Stimulated activated CD4-positive, alpha-beta T cell treated with anti-CD3 and anti-CD28 coated beads, Interleukin-1b, Interleukin-23, amount 100 ng/mL, for 48 hours (primary cell): ENCODE measurements around the gene FBXL2.

Experiments used
- DNase-seq: peaks from one replicate; pipeline ENCODE4 v3.0.0-alpha.2; 2020

FBXL2 gene, protein sequence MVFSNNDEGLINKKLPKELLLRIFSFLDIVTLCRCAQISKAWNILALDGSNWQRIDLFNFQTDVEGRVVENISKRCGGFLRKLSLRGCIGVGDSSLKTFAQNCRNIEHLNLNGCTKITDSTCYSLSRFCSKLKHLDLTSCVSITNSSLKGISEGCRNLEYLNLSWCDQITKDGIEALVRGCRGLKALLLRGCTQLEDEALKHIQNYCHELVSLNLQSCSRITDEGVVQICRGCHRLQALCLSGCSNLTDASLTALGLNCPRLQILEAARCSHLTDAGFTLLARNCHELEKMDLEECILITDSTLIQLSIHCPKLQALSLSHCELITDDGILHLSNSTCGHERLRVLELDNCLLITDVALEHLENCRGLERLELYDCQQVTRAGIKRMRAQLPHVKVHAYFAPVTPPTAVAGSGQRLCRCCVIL

DNA sequence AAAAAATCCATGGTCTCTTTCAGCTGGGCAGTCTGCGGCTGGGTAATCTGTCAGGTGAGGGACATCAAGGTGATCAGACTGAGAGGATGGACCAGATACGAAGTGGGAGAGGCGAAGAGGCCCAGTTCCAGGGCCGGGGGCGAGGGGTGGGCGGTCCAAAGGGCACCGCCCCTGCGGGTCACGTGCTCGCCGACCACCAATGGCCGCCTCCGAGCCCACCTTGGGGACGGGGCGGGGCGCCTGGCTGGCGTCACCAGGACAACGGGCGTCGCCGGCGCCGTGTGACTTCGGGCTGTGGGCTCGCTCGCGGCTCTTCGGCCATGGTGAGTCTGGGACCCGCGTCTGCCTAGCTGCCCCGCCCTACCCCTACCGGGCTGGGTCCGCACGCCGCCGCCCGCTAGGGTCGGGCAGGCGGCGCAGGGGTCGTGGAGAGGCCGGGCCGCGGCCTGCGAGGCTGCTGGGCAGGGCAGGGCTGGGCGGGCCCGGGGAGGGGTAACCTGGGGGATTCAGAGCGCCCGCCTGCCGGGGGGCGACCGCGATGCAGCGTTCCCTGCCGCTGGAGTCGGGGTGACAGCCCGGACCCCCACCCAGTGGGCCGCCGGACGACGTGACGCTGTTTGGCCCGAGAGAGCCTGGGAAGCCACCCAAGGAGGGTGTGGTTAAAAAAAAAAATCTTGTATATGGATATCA is at the start of gene FBXL2:
TSS of gene FBXL2 (plus strand) at position 250 of the 690 bp plus-strand sequence. CDS start at position 321, 71 bp downstream.
- DNase-seq: peak; percentile 30

DNA sequence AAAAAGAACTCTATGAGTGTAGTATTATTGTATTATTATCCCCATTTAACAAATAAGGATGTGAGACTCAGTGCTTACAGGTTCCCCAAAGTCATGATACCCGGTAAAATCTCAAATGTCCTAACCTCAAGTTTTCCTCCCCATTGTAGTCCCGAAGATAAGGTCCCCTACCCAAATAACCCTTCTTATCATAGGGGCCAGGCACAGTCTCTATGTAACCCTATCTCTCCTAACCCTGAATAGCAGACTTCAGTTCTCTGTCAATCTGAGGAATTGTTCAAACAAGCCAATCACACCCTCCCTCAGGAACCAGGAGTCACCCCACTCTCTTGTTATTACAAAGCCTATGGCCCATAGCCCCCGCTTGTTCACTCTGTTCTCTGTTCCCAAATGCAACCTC is 48.2 kb upstream of the FBXL2 start:
- no peak for DNase-seq

DNA sequence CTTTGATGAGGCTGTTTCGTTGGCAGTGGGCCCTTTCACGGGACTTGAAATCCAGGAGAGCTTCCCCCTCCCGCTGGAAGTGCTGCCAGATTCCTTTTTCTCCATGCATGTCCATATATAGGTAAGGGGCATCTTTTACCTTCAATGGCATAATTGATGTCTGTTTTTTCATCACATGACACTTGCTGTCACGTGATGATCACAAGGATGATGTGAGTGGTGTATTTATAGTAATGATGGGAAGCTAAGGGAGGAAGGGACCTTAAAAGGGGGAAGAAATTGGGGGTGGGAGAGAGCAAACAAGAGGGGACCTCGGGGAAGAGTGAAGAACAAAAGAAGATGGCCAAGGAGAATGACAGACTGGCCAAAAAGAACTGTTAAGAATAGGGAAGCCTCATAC is 47.3 kb upstream of the FBXL2 start:
- no peak for DNase-seq

DNA sequence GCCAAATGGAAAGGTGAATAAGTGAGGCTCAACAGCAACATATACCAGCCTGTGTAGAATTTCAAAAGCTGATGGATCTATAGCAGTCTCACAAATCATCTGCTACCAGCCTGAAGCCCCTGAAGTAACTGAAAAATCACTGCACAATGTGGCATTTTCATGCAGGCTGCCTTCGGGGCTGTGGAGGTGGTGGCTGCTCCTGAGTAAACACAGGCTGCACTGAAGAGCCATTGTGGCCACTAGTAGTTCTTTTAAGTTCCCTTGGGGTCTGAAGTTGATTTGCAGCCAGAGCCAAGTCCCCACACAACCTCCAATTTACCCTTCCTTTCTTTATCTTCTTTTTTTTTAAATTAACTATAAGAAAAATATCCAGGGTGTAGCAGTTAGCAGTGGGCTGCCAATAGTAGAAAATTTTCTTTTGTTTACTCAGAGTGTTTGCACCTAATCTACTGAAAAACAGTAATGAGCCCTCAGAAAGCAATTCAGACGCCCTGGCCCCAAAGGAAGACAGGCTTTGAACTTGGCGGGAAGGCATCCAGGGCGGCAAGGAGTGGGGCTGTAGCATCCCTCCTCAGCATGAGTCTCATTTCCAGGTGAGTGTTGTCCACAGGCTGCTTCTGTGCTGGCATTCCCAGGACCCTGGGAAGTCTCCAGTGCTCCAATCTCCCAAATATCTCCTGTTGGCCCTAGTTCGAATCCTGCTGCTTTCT is 45.3 kb upstream of the FBXL2 start:
- no peak for DNase-seq

DNA sequence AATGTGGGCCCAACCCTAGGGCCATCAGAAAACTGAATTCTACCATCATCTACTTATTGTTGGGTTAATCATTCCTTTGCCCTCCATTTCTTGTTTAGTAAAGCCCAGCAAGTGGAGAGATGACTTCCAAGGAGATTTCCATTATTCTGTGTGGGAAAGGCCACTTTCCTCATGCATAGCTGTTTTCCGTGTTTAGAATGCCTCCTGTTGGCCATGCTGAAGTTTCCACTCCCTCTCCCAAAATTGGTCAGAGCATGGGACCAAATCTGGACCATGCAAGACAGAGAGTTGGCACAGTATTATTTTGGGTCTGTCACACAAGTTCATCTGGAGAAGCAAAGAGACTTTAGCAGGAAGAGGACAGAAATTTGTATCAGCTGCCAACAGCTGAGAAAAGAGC is 43.4 kb upstream of the FBXL2 start:
- no peak for DNase-seq

DNA sequence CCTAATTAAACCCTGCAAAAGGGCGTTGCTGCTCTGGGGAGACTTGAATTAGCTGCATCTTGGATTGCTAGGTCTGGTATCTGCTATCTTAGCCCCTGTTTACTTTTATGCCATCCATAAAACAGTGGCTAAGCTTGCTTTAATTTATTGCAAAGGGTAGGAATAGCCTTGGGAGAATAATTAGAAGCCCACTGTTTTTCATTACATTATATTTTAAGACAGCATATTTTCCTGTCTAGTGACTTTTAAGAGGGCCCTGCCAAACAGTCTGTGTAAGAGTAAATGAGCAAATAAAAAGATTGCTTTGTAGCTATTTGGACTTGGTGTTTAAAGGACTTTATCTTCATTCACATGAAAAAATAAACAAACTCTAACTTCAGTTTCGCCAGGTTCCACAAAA is 41.2 kb upstream of the FBXL2 start:
- no peak for DNase-seq

DNA sequence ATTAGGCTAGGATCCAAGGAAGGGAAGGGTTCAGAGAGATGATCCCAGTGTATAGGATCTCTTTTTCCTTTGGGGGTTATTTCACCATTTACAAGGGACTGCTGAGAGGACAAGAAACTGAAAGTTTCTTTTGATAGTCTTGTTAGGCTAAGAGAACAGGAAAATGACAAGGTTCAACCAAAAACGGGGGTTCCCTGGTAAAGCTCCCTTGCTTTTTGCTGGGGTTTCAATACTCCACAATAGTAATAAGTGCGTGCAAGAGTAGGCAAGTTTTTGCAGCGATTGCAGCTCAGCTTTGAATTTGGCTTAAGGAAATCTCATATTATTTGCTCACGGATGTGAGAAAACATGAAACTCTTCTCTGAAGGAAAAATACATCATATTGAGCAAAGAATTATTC is 39.8 kb upstream of the FBXL2 start:
- DNase-seq: no peak

DNA sequence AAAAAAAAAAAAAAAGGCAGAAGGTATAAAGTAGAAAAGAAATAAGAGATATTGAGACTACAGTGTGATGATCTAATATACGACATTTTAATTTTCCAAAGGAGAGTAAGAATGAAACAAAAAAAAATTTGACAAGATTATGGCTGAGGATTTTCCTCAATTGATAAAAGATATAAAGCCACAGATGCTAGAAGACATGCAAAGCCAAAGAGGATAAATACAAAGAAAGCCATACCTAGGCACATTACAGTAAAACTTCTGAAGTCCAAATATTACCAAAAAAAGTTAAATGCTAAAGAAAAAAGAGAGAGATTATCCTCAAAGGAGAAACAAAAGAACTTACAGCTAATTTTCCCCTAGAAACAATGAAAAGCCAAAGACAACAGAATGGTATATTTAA is 38.3 kb upstream of the FBXL2 start:
- no peak for DNase-seq

DNA sequence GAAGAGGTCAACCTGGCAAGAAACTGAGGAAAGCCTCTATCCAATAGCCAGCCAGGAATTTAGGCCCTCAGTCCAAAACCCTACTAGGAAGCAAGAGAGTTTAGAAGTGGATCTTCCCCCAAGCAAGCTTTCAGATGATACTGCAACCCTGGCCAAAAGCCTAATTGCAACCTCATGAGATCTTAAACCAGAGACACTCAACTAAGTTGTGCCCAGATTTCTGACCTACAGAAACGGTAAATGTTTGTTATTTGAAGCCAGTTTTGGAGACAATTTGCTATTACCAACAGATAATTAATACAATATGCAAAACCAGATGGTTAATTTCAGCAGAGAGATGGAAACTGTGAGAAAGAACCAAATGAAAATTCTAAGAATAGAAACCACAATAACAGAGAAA is 37.0 kb upstream of the FBXL2 start:
- no peak for DNase-seq

DNA sequence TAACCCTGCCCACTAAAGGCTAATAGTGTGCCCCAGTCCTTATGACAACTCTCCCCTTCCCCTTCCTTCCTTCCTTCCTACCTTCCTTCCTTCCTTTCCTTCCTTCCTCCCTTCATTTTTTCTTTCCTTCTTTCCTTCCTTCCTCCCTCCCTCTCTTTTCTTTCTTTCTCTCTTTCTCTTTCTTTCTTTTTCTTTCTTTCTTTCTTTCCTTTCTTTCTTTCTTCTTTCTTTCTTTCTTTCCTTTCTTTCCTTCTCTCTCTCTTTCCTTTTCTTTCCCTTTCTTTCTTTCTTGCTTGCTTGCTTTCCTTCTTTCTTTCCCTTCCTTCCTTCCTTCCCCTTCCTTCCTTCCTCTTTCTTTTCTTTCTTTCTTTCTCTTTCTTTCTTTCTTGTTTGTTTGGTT is 30.5 kb upstream of the FBXL2 start:
- no peak for DNase-seq

DNA sequence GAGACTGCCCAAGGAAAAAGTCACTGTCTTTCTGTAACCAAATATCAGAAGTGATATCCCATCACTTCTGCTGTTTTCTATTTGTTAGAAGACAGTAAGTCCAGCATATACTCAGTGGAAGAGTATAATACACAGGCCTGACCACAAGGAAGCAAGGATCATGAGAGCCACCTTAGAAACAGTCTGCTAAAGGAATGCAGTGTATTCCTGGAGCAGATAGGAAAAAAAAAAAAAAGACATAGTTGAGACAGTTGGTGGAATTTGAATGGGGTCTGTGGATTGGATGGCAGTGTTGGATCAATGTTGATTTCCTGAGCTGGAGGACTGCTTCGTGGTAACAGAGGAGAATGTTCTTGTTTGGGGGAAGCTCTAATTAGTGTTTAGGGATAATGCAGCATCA is 26.5 kb upstream of the FBXL2 start:
- DNase-seq: no peak

DNA sequence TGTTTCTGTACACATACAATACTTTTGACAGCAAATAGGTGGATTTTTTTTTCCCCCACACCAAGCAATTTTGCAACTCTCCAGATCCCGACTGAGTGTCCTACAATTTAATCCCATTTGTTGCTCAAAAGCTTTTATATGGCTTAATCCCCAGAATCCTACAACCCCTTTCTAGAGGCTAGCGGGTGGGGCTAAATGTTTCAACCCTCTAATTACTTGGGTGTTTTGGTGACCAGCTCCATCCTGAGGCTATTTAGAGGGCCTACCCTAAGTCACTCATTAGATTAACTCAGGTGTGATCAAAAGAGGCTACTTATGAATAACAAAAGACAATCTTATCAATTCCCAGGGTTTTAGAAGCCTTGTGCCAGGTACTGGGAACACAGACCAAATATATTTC is 21.0 kb upstream of the FBXL2 start:
- DNase-seq: no peak

DNA sequence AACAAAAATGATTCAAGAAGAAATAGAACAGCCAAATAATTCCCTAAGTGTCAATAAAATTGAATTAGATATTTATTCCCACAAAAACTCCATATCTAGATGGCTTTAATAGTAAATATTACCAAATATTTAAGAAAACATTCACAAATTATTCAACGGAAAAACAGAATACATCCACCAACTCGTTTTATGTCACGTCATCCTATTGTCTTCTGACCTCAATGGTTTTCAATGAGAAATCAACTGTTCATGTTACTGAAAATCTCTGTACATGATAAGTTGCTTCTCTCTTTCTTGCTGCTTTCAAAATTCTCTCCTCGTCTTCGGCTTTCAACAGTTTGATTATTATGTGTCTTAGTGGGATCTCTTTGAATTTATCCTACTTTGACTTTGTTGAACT is 17.1 kb upstream of the FBXL2 start:
- DNase-seq: no peak

DNA sequence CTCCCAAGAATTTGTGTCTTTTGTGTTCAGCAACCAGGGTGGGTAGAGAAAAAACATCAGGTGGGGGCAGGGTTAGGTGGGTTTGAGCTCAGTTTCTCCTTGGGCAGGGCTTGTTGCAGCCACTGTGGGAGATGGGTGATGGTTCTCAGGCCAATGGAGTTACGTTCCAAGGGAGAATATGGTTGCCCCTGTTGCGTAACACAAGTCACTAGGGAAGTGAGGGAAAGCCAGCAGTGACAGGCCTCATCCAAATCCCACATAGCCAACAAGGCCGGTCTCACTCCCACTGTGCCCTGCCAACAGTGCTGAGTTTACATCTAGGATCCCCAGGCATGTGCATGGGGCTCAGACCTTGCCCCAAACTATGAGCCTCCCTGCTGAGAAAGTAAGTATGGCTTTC is 7.9 kb upstream of the FBXL2 start:
- DNase-seq: no peak

DNA sequence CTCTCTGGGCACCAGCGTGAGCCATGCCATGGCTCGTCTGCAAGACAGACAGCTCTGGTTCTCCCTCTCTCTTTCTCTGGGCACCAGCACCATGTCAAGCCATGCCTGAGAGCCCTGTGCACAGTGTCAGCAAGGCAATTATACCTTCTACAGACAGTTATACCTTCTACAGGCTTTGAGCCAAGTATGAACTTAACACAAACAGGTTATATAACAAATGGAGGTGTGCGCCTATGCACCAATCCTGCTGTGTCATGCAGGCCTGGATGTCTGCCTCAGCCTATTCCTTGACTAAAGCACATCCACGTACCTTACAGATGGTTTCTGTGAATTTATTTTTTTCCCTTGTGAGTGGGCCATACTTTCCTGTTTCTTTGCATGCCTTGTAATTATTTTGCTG is 5.9 kb upstream of the FBXL2 start:
- no peak for DNase-seq

DNA sequence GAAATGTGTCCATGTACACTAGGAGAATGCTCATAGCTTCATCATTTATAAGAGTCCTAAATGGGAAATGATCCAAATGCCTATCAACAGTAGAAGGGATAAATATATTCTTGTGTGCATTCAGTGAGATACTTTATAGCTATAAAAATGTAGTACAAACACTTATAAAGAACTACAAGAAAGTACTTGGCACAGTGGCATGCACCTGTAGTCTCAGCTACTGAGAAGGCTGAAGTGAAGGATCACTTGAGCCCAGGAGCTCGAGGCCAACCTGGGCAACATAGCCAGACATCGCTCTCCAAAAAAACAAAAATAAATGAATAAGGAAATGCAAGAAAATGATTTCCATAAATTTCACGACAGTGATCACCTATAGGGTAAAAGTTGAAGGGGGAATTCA is 3.6 kb upstream of the FBXL2 start:
- no peak for DNase-seq

DNA sequence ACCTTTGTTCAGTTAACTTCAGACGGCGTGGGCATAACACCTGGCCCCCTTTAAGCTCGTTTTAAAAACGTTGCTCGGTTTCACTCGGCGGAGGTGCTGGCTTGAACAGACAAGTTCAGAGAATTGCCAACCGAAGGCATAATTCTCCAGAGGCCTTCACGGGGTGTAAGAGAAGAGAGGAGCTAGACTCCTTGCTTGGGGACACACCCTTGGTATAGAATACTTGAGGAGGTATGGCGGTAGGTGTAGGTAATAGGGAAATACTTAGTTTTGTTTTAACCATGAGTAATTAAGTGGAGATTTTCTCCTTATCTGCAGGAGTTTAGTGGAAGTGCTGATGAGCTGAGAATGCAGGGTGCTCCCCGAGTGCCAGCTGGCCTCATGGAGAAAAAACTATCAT is 921 bp downstream of the FBXL2 start:
- DNase-seq: no peak

DNA sequence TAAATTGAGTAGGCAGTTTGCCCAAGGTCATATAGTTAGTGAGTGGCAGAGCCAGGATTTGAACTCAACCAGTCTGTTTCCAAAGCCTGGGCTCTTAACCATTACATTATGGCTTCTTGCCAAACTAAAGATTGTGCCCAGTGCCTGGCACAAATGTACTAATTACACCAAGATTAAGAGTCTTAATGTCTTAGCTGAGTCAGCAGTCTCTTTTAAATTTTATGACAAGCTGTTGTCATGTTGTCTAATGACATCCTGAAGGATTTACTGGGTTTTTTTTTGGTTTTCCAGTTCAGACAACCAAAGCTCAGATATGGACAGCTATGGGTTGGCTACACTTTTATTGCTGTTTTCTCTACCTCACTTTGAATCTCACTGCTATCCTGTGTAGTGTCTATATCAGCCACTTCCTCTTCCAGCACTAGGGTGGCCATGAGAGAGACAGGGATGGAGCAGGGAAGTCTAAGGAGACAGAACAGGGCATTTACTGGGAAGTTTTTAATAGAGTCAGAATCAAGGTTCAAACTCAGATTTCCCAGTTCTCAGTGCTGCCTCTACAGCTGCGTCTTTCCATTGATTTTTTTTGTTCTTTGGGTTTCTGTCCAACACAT is 10.5 kb downstream of the FBXL2 start:
- DNase-seq: no peak

DNA sequence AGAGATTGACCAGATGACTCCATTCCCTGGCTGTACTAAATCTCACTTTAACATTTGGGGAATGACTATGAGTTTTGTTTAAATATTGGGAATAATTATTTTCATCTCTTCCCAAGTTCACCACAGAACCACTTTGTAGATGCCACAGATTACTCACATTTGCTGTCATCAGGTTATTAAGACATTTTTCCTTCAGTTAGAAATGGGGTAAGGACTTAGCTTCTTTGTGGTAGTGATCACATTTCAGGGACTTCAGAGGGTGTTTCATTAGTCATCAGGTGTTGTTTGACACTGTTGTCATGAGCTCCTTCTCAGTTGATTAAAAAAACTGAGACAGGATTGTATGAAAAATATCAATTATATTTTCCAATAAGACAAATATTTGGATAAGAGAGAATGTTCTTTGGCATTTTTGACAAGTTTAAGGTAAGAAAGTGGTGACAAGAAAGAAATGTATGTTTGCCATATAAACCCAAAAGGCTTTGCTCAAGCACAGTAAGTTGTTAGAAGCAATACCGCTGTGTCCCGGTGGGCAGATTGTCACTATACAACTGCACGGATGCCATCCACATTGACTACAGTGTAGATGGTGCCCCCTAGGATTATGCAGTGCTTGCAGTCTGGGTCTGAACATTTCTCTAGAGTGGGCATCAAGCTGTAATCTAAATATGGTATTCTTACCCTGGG is 22.3 kb downstream of the FBXL2 start:
- no peak for DNase-seq

DNA sequence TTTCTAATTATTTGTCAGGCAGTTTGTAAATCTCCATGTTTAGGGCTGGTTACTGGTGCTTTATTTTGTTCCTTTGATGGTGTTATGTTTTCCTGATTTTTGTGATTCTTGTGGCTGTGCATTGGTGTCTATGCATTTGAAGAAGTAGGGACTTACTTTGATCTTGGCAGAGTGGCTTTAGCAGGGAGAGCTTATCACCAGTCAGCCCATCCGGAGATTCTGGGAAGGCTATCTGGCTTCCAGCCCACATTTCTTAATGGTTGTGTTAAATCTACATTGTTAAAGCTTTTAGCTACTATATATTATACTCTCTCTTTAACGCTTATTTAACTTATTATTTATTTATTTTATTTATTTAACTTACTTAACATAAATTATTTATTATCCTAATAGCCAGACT is 35.1 kb downstream of the FBXL2 start:
- DNase-seq: no peak

DNA sequence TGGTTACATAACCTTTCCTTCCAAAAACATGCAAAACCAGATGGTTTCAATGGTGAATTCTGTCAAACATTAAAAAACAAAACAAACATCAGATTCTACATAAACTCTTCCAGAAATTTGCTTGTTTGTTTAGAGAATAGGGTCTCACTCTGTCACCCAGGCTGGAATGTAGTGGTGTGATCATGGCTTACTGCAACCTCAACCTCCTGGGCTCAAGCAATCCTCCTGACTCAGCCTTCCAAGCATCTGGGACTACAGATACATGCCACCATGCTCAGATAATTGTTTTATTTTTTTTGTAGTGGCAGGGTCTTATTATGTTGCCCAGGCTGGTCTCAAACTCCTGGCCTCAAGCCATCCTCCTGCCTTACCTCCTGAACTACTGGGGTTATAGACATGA is 36.1 kb downstream of the FBXL2 start:
- no peak for DNase-seq

DNA sequence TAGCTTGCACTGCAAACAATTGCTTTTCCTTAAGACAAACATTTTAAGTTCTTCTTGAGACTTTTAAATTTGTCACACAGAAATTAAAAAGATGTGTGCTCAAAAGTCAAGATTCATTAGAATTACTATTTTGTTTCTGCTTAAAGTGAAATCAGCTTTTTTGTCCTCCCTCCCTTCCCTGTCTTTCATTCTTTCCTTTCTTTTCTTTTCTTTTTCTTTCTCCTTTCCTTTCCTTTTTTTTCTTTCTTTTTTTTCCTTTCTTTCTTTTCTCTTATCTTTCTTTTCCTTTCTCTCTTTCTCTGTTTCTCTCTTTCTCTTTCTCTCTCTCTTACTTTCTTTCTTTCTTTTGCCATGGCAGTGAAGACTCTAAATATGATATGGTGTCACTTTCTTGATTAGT is 37.8 kb downstream of the FBXL2 start:
- no peak for DNase-seq

DNA sequence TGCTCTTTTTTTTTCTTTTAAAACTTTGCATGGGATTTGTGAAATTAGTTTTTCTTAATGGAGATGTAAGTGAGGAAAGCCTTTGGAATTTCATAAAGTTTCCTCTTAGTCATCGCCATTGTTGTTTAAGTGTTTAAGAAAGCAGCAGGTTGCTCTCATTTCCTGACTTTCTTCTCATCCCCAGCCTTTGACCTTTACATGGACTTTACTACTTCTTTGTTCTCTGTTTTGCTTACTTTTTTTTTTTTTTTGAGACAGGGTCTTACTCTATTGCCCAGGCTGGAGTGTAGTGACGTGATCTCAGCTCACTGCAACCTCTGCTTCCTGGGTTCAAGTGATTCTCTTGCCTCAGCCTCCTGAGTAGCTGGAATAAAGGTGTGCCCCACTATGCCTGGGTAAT is 38.6 kb downstream of the FBXL2 start:
- no peak for DNase-seq
